ENCODE results near the gene ERC2.

DNA sequence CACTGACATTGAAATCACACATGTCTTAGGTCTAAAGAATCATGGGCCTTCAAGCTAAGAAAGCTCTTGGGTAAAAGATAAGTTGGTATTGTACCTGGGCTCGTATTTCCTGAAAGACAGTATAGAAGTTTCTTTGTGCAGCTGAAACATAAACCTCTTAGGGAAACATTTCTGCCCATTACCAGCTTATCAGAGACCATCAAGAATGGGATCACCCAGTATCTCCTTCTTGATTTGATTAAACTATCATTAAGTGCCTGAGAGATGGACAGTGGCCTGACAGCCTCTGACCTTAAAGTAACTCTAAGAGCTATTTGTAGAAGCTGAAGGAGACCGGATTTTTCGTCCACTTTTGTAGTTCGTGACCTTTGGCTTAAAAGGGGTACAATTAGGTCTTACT, 265.3 kb downstream of the ERC2 start:
- TF ChIP-seq, protein P1, sequence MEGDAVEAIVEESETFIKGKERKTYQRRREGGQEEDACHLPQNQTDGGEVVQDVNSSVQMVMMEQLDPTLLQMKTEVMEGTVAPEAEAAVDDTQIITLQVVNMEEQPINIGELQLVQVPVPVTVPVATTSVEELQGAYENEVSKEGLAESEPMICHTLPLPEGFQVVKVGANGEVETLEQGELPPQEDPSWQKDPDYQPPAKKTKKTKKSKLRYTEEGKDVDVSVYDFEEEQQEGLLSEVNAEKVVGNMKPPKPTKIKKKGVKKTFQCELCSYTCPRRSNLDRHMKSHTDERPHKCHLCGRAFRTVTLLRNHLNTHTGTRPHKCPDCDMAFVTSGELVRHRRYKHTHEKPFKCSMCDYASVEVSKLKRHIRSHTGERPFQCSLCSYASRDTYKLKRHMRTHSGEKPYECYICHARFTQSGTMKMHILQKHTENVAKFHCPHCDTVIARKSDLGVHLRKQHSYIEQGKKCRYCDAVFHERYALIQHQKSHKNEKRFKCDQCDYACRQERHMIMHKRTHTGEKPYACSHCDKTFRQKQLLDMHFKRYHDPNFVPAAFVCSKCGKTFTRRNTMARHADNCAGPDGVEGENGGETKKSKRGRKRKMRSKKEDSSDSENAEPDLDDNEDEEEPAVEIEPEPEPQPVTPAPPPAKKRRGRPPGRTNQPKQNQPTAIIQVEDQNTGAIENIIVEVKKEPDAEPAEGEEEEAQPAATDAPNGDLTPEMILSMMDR (IDR thresholded peaks at IDR 0.05; ENCODE audit: insufficient read depth, low read length, poor library complexity, severe bottlenecking): no peak
- no peak for TF ChIP-seq EZH2phosphoT487 (conservative IDR thresholded peaks at IDR 0.05; ENCODE audit: low read length)

Measured in SU-DHL-6 (cell line).